ENCODE results near the gene ADAMTS3.
"Not testable (repeated sequence)": the region's sequence is repeated elsewhere in the genome, so short reads cannot be mapped to it uniquely, and the experiment has no call there.

ADAMTS3 gene

GRCh38 chr4:72484981-72485380 lies 84.0 kb downstream of the ADAMTS3 start:
- in situ Hi-C loops (cut with MboI; ENCODE audit: low sequenced_read_pairs): no loop called here

DNA sequence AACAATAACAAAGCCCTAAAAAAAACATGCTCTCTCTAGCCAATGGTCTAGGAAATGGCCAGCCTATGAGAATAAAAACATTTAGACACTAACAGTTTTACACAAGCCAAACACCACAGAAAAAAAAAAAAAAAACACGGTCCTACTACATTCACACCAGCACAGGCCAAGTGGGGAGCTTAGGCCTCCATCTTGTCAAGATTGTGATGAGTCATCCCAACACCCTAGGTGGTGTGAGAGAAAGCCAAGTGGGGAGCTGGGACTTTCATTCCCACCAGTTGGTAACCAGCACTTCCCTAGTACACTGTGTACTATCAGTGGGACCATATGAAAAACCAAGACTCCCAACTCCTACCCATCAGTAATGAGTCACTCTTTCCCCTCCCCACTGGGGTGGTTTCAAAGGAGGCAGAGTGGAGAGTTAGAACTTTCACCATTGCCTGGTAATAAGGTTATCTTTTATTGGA lies 95.6 kb downstream of the ADAMTS3 start:
- in situ Hi-C loops (cut with MboI; ENCODE audit: low sequenced_read_pairs): no loop called here

DNA sequence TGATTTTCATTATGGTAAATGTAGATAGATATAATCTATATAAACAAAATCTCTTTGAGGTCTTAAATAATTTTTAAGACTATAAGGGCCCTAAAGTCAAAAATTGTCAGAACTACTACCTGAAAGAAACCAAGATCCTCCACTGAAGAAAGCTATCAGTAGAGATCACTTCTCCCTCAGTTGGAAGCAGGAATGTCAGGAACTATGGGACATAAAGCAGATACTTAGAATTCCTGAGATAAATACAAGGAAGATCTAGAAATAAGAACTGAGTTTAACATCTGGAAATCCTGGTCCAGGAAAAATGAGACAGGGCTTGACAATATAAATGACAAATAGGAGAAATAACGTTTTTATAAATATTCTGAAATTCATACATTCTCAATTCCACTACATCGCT lies 97.2 kb downstream of the ADAMTS3 start:
- in situ Hi-C loops (cut with MboI; ENCODE audit: low sequenced_read_pairs): no loop called here

DNA sequence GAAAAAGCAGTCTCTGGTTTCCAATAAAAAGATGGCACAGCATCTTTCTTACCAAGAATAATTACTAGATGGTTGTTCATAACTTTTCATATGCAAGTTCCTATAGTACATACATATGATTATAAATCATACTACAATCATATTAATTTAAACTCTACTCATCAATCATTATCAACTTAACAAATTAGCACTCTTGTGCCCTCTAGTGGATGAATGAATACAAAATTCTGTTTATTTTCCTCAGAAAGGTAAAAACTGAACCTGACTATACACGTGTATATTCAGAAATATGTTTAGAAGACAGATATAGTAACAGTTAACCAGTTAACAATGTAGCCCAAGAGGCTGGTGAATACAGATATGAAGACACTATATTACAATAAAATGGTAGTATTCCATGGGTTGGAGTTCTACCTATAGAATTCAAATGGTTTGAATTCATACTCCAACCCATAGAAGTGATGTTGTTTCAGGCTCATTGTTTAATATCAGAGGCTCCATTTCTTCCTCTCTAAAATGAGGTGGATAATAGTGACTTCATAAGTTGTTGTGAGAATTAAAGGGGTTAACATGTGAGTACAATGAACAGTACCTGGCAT lies 100.0 kb downstream of the ADAMTS3 start:
- in situ Hi-C loops (cut with MboI; ENCODE audit: low sequenced_read_pairs): no loop called here

- in situ Hi-C loops (cut with MboI; ENCODE audit: low sequenced_read_pairs): no loop called here
These were observed 101.4 kb downstream of the ADAMTS3 start for GRCh38 chr4:72467633-72468032.

DNA sequence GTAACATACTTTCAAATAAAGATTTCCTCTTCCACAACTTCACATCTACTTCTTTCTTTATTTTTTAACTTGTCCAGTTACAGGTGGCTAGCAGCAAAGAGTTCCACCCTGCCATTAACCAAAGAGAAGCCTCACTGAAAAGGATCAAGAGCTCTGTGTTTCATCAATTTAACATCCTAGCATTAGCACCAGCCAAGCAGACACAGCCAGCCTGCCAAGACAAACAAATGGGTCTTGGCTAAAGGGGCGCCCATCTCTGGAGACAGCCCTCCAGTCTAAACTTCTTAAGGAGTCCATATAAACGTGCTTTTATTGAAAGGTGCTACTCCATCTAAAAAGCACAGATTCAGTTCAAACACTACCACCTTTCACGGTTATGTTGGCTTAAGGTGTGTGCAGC lies 105.3 kb downstream of the ADAMTS3 start:
- in situ Hi-C loops (cut with MboI; ENCODE audit: low sequenced_read_pairs): no loop called here

DNA sequence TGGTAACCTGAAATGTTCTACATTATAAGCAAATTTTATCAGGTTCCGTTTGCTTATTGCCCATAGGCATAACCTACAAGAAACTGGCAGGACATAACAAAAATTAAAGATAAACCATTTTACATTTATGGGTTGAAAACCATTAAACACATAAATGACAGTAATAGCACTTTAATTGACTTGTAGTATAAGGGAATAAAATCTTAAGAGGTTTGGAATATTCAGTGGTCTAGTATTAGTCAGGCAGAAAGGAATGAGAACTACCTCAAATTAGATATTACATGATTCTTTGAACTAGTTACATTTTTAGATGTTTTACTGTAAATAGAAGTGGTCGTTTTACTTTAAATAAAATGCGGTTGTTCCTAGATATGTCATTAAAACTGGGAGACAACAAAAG lies 111.9 kb downstream of the ADAMTS3 start:
- in situ Hi-C loops (cut with MboI; ENCODE audit: low sequenced_read_pairs): no loop called here

- in situ Hi-C loops (cut with MboI; ENCODE audit: low sequenced_read_pairs): no loop called here
These were observed 117.7 kb downstream of the ADAMTS3 start for GRCh38 chr4:72451349-72451748.

DNA sequence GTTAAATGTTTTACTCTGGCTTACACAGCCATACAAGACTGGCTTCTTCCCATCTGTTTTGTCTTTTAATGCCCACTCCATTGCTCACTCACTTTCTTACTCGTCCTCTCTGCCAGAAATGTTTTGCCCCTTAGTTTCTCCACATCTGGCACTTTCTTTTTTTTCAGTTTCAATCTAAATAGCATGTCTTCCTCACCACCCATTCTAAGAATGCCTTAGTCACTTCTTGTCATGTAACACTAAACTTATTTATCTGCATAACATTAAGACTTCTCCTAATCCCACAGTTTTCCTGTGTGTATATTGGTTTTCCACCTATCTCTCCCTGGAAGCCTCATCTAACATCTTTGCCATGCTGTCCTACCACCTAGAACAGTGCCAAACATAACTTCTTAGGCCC lies 119.3 kb downstream of the ADAMTS3 start:
- in situ Hi-C loops (cut with MboI; ENCODE audit: low sequenced_read_pairs): no loop called here

DNA sequence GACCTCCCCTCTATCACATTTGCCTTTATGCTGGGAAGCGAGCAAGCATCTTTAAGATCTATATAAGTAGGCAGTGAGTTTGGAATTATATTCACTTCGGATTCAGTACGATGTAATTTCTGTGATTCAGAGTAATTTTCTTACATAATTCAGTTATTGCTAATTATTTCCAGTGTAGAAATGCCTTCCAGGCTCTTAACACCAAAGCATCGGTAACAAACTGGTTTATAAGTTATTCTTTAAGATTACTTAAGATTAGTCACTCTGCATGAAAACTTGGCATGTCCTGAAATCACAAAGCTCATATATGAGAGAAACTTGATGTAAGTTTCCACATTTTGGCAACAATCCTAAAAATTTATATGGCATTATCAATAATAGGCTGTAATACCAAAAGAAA lies 120.8 kb downstream of the ADAMTS3 start:
- in situ Hi-C loops (cut with MboI; ENCODE audit: low sequenced_read_pairs): no loop called here

GRCh38 chr4:72446353-72447055 lies 122.5 kb downstream of the ADAMTS3 start:
- in situ Hi-C loops (cut with MboI; ENCODE audit: low sequenced_read_pairs): no loop called here

DNA sequence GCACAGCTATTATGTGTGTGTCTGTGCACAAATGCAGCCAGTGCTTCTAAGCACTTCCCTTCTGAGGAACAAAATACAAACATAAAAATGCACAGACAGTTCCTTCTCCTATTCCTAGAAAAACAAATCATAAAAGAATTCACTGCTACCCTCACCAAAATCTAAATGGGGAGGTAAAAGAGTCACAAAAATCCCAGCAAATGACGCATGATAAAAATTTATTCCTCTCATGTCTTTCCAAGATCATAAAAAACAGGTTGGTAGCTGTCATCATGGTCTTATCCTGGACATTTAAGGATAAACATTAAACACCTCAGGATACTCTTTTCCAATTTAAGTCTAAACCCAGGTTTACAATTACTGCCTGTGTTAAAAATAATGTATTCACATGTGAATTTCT lies 124.9 kb downstream of the ADAMTS3 start:
- in situ Hi-C loops (cut with MboI; ENCODE audit: low sequenced_read_pairs): no loop called here

- in situ Hi-C loops (cut with MboI; ENCODE audit: low sequenced_read_pairs): no loop called here
These were observed 126.3 kb downstream of the ADAMTS3 start for GRCh38 chr4:72442715-72443114.

- in situ Hi-C loops (cut with MboI; ENCODE audit: low sequenced_read_pairs): no loop called here
These were observed 126.9 kb downstream of the ADAMTS3 start for GRCh38 chr4:72442147-72442546.

- in situ Hi-C loops (cut with MboI; ENCODE audit: low sequenced_read_pairs): no loop called here
These were observed 128.6 kb downstream of the ADAMTS3 start for GRCh38 chr4:72440386-72440785.

- in situ Hi-C loops (cut with MboI; ENCODE audit: low sequenced_read_pairs): no loop called here
These were observed 136.0 kb downstream of the ADAMTS3 start for GRCh38 chr4:72432975-72433374.

GRCh38 chr4:72432282-72432681 lies 136.7 kb downstream of the ADAMTS3 start:
- in situ Hi-C loops (cut with MboI; ENCODE audit: low sequenced_read_pairs): no loop called here

GRCh38 chr4:72430988-72431387 lies 138.0 kb downstream of the ADAMTS3 start:
- in situ Hi-C loops (cut with MboI; ENCODE audit: low sequenced_read_pairs): no loop called here

DNA sequence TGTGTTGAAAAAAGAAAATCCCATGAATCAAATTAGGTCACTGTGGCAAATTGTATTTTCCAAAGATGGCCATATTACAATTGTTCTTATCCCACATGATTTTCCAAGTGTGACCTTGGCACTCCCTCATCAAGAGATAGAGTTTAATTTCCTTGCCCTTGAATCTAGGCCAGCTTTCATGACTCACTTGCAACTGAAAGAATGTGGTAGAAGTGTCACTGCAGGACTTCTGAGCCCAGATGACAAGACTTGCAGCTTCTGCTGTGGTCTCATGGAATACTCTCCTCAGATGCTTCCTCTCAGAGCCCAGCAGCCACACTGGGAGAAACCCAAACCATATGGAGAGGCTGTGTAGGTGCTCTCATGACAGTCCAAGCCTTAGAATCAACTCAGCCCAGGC lies 139.0 kb downstream of the ADAMTS3 start:
- in situ Hi-C loops (cut with MboI; ENCODE audit: low sequenced_read_pairs): no loop called here

GRCh38 chr4:72429397-72429889 lies 139.6 kb downstream of the ADAMTS3 start:
- in situ Hi-C loops (cut with MboI; ENCODE audit: low sequenced_read_pairs): no loop called here

DNA sequence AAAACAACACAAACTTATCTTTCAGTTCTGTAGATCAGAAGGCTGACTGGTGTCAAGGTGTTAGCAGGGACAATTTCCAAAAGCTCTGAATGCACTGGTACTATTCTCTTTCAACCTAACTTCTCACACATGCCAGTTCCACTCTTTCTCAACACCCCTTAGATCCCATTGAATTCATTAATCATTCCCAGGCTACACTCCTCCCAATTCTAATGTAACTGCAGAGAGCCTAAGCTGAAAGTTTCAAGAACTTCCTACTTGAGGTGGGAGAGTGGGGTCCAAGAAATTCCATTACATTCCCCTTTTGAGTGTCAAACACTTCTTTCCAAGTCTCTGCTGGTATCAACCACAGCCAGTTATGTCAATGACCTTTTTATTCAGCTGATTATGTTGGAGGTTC lies 142.0 kb downstream of the ADAMTS3 start:
- in situ Hi-C loops (cut with MboI; ENCODE audit: low sequenced_read_pairs): no loop called here

- in situ Hi-C loops (cut with MboI; ENCODE audit: low sequenced_read_pairs): not testable (repeated sequence)
These were observed 143.1 kb downstream of the ADAMTS3 start for GRCh38 chr4:72425908-72426307.

DNA sequence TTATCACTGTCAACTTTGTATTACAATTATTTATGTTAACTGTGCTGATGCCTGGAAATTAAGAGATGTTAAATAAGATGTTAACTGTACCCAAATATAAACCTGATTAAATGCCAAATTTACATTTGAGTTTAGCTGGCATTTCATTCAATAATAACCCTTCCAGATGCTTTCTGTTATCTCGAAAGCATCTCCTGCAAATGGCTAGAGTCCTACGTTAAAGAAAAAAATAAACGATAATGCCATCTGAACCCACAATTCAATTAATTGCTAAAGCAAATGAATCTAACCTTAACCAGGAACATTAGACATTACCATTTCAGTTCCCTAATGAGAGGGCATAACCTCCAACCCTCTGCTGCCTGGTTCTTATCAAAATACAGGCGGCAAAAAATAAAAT lies 145.0 kb downstream of the ADAMTS3 start:
- in situ Hi-C loops (cut with MboI; ENCODE audit: low sequenced_read_pairs): no loop called here
